ENCODE measurements around the gene TRIM52.

The TRIM52 gene

GRCh38 chr5:181242031-181242451, 18.9 kb downstream of the TRIM52 start:
- TF ChIP-seq, protein P1, sequence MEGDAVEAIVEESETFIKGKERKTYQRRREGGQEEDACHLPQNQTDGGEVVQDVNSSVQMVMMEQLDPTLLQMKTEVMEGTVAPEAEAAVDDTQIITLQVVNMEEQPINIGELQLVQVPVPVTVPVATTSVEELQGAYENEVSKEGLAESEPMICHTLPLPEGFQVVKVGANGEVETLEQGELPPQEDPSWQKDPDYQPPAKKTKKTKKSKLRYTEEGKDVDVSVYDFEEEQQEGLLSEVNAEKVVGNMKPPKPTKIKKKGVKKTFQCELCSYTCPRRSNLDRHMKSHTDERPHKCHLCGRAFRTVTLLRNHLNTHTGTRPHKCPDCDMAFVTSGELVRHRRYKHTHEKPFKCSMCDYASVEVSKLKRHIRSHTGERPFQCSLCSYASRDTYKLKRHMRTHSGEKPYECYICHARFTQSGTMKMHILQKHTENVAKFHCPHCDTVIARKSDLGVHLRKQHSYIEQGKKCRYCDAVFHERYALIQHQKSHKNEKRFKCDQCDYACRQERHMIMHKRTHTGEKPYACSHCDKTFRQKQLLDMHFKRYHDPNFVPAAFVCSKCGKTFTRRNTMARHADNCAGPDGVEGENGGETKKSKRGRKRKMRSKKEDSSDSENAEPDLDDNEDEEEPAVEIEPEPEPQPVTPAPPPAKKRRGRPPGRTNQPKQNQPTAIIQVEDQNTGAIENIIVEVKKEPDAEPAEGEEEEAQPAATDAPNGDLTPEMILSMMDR (IDR thresholded peaks at IDR 0.05; ENCODE audit: low read depth, low read length, missing control alignments): no peak
- H3K4me3 ChIP-seq (ENCODE audit: low read depth, low read length): peak overlapping the region; percentile 85
- DNase-seq (ENCODE audit: low read depth): no peak

- TF ChIP-seq, protein P1 (IDR thresholded peaks at IDR 0.05; ENCODE audit: low read depth, low read length, missing control alignments): peak; percentile 4
- peak overlapping the region; percentile 85 for H3K4me3 ChIP-seq (ENCODE audit: low read depth, low read length)
- DNase-seq (ENCODE audit: low read depth): no peak
Measured at GRCh38 chr5:181241393-181241975, 19.5 kb downstream of the TRIM52 start.

GRCh38 chr5:181239062-181239663, 21.8 kb downstream of the TRIM52 start:
- no peak for DNase-seq (ENCODE audit: low read depth)
- TF ChIP-seq, protein P1 (IDR thresholded peaks at IDR 0.05; ENCODE audit: low read depth, low read length, missing control alignments): no peak
- H3K4me3 ChIP-seq (ENCODE audit: low read depth, low read length): no peak overlapping the region

GRCh38 chr5:181237729-181238385, 23.1 kb downstream of the TRIM52 start:
- H3K4me3 ChIP-seq (ENCODE audit: low read depth, low read length): no peak overlapping the region
- TF ChIP-seq, protein P1 (IDR thresholded peaks at IDR 0.05; ENCODE audit: low read depth, low read length, missing control alignments): no peak
- no peak for DNase-seq (ENCODE audit: low read depth)

DNA sequence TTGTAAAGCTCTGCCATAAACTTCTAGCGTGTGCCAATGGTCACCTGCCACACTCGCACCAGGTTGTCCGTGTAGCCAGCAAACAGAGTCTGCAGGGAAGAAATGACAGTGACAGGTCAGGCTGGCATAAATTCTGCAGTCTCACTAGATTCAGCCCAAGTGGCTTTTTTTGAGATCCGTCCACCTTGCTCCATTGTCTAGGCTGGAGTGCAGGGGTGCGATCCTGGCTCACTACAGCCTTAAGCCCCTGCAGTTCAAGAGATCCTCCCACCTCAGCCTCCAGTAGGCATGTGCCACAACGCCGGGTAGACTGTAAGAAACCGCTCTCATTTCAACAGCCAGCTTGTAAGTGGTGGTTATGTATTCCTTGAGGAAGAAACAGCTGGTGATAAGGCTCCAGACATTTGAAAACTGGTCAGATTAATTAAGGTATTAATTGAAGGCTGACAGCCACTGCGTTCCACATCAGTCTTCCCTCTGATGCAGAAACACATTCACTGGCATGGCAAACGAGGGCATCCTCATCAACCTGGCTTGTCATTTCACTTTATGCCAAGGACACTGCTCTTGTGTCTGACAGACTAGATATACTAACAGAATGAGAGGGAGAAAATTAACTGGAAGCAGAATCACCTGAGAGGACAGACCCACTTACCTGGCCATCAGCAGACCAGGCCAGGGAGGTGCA, 23.8 kb downstream of the TRIM52 start:
- no peak for DNase-seq (ENCODE audit: low read depth)
- H3K4me3 ChIP-seq (ENCODE audit: low read depth, low read length): no peak overlapping the region
- TF ChIP-seq, protein P1 (IDR thresholded peaks at IDR 0.05; ENCODE audit: low read depth, low read length, missing control alignments): no peak

DNA sequence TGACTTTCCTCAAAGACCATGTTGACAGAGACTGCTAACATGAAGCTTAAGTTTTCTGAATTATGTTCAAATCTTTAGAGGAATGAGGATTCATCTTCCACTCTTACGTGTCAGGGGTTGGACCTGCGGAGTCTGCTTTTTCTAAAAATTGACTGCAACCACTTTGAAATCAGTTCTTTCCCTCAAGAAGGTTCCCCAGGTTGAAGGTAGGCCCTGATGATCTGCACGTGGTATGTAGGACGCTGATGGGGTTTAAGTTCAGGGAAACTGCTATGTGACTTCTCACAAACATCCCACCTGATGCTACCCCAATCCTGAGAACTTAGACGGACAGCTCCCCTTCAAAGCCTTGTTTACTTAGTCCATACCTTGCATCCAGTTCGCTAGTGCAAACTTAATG, 24.5 kb downstream of the TRIM52 start:
- TF ChIP-seq, protein P1 (IDR thresholded peaks at IDR 0.05; ENCODE audit: low read depth, low read length, missing control alignments): no peak
- DNase-seq (ENCODE audit: low read depth): no peak
- H3K4me3 ChIP-seq (ENCODE audit: low read depth, low read length): no peak overlapping the region
